Right ventricle myocardium inferior (tissue), 1 donor: Measurements from ENCODE around the gene SP4. TPM values are rescaled to one million over a fixed set of nuclear protein-coding genes. Genes with fewer than 3 reads are reported as not detected.

Experiments used
- ATAC-seq: fragments of 200-7000 bp; cut with Tn5 transposase; one replicate; pipeline ENCODE4 v1.9.1; 2020; ENCODE audit warnings: mild to moderate bottlenecking, moderate library complexity
- DNase-seq: peaks from one replicate; pipeline ENCODE4 v3.0.0; 2021; ENCODE audit errors: missing footprints
- intact Hi-C: fragments of 100-400 bp; cut with DNase I; formaldehyde crosslinking; loops from one replicate; pipeline ENCODE4 v1.11.0; 2022
- microRNA-seq: library from miRNA; unstranded; fragments of <30 nt; microRNA quantifications from one replicate; pipeline ENCODE4 v1.2.0, GENCODE V29; 2020
- total RNA-seq: library from RNA; stranded (reverse); fragmentation: NEBNext Ultra II Directional; extraction: Animal tissue kit (Norgen Biotek cat#: 25700); gene quantifications from one replicate; pipeline ENCODE4 v1.2.1, GENCODE V29; 2021
- donor health status: DM: no; HTN: yes; CAD: no; lungs with severe emphysema.

The SP4 gene
- total RNA-seq, 1 donor from 2014 or later, result 4.3 TPM

DNA sequence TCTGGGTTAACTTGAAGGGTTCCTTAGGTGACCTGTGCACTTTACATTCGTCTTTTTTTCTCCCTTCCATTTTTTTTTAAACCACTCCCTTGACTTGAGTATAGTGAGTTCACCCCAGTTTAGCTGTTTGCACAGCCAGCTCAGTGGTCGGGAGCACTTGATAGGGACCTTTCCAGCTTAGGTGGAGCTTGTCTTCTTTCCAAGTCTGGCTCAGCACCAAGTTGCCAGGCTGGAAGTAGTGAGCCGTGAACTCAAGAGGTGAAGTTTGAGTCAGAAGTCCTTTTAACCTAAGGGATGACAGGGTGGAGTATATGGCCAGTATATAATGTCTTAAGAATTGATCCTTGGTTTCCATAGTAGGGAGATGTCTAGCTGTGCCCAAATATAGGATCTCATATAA is 122.2 kb downstream of the SP4 start:
- intact Hi-C loops, result no loop called here
- no peak for DNase-seq

DNA sequence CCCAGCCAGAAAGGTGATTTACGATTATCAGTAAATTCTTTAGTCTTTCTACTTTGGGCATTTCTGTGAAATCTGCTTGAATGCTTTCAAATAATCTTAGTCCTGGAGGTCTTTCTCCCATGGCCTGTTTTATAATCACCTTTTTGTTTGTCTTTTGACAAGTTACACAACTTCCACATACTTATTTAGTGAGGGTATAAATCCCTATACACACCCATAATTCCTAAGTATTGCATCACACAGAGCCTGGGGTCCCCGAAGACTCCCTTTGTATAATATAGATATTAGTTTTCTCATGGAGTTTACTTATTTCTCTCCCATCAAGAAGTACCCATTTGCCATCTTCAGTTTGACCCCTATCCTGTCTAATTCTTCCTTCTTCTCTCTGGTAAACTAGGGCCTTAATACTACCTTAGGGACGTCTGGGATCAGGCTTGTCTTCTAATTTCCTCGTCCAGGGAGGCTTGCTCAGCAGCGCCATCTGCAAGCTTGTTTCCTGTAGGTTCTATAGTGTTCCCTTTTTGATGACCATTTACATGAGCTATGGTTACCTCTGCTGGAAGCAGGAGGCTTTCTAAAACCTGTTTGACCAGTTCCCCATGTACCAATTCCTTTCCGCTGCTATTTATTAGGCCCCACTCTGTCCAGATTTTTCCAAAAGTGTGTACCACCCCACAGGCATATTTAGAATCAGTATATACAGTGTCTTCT is 123.1 kb downstream of the SP4 start:
- DNase-seq (no peak), ATAC-seq (no peak)
- intact Hi-C loops, result no loop called here

More for the DNA sequence above, 122.2 kb downstream of the SP4 start:
- no peak for ATAC-seq

DNA sequence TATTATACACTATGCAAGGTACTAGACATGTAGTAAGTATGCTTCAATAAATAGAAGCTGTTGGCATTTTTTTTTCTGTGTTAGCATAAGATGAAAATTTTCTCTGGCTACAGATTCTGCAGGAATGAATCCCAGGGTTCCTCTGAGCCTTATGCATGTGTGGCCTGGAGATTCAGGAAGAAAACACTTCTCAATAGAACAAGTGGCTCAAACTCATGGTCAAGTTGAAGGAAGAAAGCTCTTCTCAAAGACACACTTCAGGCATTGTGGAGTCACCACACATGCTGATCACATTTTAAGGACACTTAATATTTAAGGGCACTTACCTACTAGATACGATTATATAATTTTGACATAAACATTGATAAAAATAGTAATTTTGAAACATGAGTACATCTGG is 134.5 kb downstream of the SP4 start:
- intact Hi-C loops, result no loop called here
- DNase-seq, result no peak
- no peak for ATAC-seq

Small RNA genes within 50 kb of the gene (microRNA-seq; reads per million reads assigned to microRNA genes)
- not detected for gene MIR1183

Other genes starting within 250 kb of the SP4 start
- gene DNAH11, start 115.0 kb downstream of the SP4 start, total RNA-seq, result 0.08 TPM